GM12873 (cell line): ENCODE data around the gene TEKT1.

Source experiments
- TF ChIP-seq, protein P1 (sequence below): IDR thresholded peaks from 2 replicates; pipeline ENCODE4 v1.5.1; 2012; ENCODE audit warnings: low read depth, mild to moderate bottlenecking, moderate library complexity, low read length, control low read depth; ENCODE audit not compliant: insufficient read depth; ENCODE audit errors: missing control alignments

The TEKT1 gene

DNA sequence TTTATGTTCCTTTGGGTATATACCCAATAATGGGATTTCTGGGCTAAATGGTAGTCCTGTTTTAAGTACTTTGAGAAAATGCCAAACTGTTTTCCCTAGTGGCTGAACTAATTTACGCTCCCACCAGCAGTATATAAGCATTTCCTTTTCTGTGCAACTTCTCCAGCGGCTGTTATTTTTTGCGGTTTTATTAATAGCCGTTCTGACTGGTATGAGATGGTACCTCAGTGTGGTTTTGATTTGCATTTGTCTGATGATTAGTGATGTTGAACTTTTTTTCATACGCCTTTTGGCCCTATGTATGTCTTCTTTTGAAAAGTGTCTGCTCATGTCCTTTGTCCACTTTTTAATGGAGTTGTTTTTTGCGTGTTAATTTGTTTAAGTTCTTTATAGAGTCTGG, 25.8 kb upstream of the TEKT1 start:
- TF ChIP-seq, protein P1, sequence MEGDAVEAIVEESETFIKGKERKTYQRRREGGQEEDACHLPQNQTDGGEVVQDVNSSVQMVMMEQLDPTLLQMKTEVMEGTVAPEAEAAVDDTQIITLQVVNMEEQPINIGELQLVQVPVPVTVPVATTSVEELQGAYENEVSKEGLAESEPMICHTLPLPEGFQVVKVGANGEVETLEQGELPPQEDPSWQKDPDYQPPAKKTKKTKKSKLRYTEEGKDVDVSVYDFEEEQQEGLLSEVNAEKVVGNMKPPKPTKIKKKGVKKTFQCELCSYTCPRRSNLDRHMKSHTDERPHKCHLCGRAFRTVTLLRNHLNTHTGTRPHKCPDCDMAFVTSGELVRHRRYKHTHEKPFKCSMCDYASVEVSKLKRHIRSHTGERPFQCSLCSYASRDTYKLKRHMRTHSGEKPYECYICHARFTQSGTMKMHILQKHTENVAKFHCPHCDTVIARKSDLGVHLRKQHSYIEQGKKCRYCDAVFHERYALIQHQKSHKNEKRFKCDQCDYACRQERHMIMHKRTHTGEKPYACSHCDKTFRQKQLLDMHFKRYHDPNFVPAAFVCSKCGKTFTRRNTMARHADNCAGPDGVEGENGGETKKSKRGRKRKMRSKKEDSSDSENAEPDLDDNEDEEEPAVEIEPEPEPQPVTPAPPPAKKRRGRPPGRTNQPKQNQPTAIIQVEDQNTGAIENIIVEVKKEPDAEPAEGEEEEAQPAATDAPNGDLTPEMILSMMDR: no peak

DNA sequence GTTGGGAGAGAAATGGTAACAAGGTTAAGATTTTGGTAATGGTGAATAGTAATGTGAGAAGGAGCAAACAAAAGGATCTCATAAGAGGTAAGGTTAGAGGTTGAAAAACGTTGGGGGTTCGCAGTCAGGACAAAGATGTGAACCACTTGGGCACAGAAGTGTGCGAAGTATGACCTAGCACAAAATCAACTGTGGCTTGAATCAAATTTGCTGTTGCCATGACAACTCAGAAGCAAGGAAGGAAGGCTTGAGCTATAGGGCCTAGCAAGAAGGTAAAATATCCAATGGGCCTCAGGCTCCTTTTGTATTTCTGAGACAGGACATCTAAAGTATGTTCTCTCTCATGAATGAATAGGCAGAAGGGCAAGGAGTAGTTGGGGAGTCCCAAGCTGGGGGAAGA, 24.5 kb upstream of the TEKT1 start:
- TF ChIP-seq, protein P1: no peak

DNA sequence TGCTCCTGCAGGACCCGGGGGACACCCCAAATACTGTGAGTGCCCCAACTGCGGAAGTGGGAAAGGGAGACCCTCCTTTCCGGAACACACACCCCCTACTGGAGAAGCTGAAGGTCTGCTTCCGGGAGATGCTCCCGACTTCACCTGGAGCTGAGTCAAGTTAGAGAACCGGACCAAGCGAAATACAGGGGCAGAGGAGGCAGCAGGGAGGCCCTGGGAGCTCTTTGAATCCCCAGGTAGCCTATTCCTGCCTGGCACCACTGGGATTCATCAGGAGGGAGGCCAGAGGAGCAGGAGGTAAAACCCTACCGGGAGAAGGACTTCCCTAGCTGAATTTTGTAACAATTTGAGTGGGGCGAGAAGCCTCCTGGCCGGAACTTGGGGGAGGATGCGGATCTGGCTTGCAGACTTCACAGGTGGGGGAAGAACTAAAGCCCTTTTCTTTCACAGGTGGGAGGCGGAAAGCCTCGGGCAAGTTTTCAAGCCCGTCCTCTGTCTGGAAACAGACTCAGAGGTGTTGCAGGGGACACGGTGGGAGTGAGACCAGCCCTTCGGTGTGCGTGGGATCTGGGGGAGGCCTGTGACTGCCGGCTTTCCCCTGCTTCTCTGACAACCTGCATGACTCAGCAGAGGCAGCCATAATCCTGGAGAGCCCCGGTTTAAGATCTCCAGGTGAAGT, 22.4 kb upstream of the TEKT1 start:
- TF ChIP-seq, protein P1: peak; percentile 53

DNA sequence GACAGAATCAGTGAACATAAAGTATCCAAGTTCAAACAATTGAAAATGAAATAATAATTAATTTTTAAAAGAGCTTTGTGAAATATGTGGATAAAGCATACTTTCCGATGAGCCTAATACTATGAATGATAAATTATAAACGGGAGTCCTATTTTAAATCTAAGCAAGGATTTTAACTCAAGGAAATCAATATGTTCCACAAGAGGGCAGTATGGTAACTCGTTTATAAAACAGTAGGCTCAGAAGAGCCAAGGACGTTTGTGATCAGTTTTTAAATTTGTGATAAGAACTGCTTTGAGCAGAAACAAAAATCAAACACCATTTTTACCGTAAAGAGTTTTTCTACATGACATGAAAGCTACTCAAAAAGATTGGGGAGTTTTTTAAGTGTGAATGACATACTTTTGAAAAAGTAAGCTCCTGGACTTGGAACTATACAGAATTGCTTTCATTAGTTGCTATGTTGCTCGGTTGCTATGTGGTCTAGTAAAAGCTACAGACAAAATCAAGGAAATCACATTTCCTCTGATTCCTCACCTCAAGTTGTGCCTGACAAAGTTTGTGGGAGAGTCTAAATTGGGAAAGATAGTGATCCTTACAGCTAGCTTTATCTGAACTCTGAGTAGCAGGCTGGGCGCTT, 11.8 kb upstream of the TEKT1 start:
- TF ChIP-seq, protein P1: peak; percentile 48

DNA sequence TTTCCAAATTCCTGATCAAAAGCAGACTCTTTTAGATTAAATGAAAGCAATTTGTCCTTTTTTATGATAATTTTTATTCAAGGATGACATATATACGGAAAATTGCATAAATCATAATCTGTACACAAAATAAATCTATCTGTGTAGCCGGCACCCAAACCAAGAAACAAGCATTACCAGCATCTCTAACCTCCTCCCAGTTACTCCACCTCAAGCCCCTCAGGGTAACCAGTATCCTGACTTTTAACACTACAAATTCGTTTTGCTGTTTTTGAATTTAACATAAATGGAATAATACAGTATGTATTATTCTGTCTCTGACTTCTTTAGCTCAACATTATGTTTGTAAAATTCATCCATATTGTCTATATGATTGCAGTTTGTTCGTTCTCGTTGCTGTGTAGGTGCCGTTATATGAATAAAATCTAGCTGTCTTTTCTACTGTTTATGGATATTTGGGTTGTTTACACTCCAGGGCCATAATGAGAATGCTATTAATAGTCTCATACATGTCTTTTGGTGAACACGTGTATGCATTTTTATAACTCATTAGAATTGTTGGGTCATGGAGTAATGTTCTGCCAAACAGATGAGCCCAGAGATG, 1.0 kb downstream of the TEKT1 start:
- TF ChIP-seq, protein P1: no peak

DNA sequence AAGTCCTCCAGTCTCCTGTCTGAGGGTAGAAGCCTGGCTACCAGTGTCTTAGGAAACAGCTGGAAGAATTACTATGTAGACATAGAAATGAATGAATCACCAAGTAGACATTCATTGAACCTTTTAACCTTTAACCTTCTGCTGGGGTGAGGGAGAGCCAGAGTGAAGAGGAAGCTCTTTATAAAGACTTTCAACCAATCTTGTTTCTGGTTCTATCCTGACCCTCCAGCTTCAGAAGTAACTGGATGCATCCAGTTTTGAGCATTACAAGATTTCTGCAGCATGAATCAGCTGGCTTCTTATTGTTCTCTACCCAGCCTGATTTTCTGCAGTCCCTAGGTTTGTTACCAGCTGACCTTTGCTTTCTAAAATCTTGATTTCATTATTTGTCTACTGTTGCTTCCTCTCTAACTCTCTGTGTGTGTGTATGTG, 8.5 kb downstream of the TEKT1 start:
- TF ChIP-seq, protein P1: no peak

DNA sequence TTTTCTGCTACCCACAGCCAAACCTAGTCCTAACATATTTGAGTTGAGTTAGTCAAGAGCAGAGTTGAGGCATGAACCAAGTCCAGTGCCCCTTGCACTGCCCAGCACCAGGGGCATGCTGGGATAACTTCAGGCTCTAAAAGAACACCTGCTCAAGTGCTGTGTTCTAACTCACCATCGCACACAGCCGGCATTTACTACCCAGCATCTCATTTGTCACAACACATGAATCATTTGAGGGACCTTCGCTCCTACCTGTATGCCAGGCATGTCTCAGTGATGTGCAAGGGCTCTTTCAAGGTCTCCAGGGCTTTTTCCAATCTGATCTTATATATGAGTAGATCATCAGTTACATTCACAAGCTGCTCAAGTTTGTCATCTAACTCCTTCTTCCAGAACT, 12.6 kb downstream of the TEKT1 start:
- TF ChIP-seq, protein P1: no peak
